Glomerular visceral epithelial cell (primary cell): Measurements from ENCODE around the gene MYO3B.
A peak's percentile ranks its signal among the peaks of the same experiment; 100 is the strongest.

Experiments used
- DNase-seq: peaks from one replicate; pipeline ENCODE4 v3.0.0-alpha.2; 2016; ENCODE audit errors: extremely low spot score

Gene MYO3B

GRCh38 chr2:170177950-170178781 lies at the start of gene MYO3B:
Gene MYO3B, plus strand, starts transcription at chr2:170178147. Its CDS starts 141 bp downstream, at chr2:170178288.
- peak; percentile 85 for DNase-seq

DNA sequence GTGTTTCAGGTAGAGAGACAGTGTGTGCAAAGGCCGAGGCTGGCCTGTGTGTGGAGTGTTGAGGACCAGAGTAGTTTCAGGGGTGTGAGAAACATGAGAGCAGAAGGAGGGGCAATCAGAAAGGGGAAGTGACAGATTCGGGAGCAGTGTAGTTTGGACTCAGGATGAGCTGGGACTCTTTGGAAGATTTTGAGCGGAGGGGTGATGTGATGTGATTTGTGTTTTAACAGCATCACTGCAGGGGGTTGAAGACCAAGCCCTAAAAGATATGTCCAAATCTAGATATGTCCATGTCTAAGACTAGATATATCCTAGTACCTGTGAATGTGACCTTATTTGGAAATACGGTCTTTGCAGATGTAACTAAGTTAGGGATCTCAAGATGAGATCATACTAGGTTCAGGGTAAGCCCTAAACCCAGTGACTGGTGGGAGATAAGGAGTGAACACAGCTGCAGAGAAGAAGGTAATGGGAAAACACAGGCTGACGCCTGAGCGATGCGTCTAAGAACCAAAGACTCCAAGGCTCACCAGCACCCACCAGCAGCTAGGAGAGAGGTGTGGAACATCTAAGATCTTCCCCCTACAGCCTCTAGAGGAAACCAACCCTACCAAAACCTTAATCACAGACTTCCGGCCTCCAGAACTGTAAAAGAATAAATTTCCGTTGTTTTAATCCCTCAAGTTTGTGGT lies 38.5 kb upstream of the MYO3B start:
- DNase-seq: no peak

DNA sequence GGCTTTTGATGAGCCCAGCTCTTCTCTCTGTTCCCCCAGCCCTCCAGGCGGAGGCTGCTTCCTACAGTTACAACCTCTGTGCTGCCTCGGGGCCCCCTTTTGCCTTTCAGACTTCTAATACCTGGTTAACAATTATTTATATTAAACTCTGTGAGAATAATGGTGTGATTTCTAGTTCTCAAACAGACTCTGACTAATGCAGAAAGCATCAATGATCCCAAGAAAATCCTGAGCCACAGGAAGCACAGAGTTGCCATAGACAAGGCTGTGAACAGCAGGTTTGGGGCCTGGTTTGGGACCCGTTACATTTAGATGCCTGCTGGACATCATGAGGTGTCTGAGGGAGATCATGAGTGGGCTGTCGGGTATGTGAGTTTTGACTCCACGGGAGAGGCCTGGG lies 37.4 kb upstream of the MYO3B start:
- DNase-seq: no peak

DNA sequence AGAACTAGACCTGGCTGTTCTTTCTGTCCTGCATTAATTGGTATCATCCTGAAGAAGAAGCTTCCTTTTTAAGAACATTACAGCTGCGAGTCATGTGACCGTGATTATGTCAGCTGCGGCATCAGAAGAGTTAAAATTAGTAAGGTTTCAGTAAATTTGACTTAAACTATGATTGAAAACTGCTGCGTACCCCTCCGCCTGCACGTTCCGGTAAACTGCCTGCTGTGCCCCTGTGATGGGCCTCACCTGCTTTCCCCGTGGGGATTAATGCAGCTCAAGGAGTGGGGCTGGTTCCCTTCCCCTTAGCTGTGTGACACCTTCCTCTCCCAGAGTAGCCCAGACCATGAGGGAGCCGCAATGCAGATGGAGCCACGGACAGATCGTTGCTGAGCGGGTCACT lies 36.1 kb upstream of the MYO3B start:
- DNase-seq: no peak

GRCh38 chr2:170142502-170142901 lies 35.4 kb upstream of the MYO3B start:
- DNase-seq: no peak

- DNase-seq: no peak
These were observed 34.8 kb upstream of the MYO3B start for GRCh38 chr2:170143045-170143717.

- DNase-seq: peak; percentile 42
These were observed 33.2 kb upstream of the MYO3B start for GRCh38 chr2:170144761-170145160.

DNA sequence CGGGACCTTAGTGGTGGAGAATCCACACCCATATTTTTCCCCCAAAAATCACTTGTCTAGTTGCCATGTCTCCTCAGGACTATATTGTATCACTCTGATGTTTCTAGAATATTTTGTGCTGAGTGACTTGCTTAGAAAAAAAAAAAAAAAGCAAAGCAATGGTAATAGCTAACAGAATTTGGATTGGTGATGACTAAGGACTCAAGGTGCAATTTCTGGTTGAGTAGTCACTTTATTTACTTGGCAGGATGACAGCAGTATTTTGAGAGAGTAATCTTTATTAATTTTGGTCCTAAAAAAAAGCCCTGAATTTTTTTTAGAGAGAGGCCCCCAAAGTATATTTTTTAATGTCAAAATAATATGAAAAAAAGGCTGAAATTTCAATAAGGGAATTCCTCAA lies 32.8 kb upstream of the MYO3B start:
- DNase-seq: no peak

- DNase-seq: no peak
These were observed 32.1 kb upstream of the MYO3B start for GRCh38 chr2:170145675-170146432.

DNA sequence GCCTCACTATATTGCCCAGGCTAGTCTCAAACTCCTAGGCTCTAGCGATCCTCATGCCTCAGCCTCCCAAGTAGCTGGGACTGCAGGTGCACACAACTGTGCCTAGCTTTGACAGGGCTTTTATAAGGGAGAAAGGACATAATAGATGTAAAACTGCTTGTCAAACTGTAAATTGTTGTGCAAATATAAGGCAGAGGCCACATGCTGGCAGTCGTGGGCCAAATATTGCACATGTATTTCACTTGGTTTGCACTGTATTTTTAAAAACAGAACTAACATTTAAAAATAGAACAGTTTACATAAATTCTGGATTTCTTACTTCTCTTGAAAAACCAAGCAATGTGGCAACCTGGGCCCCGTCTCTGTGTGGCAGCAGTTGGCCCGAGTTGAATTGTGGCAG lies 31.2 kb upstream of the MYO3B start:
- DNase-seq: no peak

DNA sequence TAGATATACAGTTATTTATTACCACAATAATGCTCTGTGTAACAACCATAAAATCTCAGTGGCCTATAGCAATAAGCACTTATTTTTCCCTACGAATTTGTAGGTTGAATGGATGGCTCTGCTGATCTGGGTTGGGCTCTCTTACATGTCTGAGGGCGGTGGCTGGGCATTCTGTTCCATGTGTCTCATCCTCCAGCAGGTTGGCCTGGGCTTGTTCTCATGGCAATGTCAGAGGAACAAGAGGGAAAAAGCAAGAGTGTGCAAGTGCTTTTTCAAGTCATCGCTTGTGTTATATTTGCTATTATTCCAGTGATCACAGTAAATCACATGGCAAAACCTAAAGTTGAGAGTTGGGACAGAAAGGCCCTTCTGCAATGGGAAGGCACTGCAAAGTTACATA lies 30.4 kb upstream of the MYO3B start:
- no peak for DNase-seq

DNA sequence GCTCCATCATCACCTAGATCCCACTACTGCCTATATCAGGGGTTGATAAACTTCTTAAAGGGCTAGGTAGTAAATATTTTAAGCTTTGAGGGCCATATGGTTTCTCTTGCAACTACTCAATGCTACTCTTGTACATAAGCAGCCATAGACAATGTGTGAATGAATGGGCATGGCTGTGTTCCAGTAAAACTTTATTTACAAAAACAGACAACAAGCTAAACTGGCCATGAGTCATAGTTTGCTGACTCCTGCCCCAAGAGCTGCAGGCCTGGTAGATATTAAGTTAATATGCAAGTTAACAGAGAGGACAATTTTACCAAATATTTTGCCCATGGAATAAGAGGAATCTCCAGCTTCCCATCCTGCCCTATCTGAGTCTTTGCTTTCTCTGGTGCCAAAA lies 29.8 kb upstream of the MYO3B start:
- no peak for DNase-seq

- peak; percentile 38 for DNase-seq
These were observed 25.5 kb upstream of the MYO3B start for GRCh38 chr2:170152421-170152820.

- DNase-seq: no peak
These were observed 22.8 kb upstream of the MYO3B start for GRCh38 chr2:170155022-170155722.

- DNase-seq: no peak
These were observed 22.2 kb upstream of the MYO3B start for GRCh38 chr2:170155723-170156253.

DNA sequence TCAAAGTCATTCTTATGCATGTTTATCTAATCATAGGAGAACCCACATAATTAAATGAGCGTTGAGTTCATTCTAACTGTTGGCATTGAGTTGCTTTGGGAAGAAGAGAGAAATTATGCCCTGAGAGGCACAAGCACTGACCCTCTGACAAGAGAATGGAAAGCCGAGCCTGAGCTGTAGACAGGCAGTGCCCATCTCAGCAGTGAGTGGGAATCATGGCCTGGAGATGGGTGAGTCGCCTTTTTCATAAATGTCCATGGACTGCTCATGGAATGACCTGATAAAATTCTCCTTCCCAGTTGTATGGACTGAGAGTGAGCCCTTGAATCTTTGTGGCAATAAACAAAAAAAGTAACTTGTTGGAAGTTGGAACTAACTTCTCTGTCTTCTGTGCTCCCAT lies 21.4 kb upstream of the MYO3B start:
- no peak for DNase-seq

DNA sequence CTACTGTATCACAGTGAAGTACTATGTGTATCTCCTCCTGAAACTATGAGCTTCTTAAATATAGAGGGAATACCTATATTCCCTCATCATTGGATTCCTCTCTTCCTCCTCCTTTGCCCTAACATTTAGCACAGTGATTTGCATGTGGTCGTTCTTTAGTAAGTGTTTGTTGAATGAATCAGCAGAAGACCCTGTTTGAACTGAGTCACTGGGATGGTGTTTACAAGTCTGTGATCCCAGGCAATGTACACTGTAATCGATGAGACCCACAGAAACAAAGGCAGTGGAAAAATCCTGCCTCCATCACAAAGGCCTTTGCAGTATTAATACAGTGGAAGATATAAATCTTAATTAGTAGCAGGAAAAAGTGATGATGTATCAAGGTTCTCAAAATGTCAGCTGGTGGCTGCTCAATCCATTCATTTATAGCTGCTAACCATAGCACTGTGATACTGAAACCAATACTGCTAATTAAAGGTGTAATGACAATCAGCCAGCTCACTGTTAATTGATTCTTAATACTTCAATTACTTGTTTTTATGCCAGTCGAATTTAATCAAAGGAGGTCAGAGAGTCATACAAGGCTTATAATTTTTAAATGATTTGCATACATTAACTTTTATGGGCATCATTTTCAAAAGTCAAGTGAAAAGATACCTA lies 20.8 kb upstream of the MYO3B start:
- DNase-seq: peak; percentile 23

DNA sequence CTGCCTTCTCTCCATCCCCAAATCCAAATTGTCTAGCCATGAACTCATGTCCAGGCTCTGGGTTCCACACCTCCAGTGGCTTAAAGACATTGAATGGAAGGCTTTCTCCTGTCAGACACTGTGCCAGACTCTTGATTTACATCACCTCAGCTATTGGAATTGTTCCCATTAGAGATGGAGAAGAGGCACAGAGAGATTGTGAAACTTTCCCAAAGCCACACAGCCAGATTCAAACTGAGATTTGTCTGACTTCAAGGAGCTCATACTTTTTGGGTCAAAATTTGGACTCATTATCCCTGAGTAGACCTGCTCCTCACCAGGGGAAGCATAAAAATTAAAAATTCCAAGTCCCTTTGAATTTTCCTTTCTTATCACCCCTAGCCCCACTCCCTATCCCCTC lies 18.9 kb upstream of the MYO3B start:
- no peak for DNase-seq

- no peak for DNase-seq
These were observed 16.3 kb upstream of the MYO3B start for GRCh38 chr2:170161516-170162270.

DNA sequence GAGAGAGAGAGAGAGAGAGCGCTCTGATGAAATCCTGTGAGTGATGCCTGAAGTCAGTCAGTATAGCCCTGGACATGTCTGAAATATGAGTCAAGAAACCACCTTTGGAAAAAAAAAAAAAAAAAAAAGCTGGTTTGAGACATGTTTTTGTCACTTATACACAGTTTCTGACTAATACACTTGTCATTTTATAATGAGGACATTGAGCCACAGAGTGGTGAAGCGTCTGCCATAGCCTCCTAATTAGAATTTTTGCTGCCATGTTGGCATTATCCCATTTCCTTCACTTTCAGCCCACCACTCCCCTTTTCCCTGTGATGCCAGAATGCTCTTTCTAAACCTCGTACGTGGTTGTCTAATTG lies 15.7 kb upstream of the MYO3B start:
- peak; percentile 54 for DNase-seq
